ENCODE measurements around the gene AKAP13.
"Not testable (repeated sequence)": the region's sequence is repeated elsewhere in the genome, so short reads cannot be mapped to it uniquely, and the experiment has no call there.

The AKAP13 gene

DNA sequence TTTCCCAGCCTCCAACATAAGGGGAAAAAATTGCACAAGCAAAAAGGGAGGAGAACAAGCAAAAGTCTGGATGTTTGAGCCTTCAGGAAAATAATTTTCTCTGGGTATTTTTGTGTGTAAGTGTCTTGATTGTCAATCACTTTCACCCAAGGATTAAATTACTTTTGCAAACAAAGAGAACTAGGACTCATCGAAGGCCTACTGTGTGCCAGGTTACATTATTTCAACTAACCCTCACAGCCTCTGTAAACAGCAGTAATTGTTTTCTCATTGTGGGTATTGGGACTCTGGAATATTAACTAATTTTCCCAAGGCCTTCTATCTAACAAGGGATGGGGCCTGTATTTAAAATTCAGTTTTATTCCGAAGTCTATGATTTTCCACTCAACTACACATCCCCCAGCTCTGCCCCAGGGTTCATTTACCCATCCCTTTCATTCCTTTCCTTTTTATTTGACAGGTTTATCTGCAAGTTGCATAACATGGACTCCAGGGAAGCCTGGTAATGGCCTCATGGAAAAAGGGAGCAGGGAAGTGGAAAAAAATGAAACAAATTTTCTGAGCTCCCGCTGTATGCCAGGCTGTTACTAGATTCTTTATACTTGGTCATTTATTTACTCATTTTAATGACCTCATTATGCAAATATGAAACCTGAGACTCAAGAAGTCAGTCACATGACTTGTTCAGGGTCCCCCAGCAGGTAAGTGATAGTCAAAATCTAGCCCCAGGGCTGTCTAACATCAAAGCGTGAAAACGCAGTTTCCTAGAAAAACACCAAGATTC is 32.9 kb upstream of the AKAP13 start:
- H3K4me3 ChIP-seq (replicated peaks; ENCODE audit: low read depth, low read length); DNase-seq (ENCODE audit: extremely low read depth, low read depth): not testable (repeated sequence)

DNA sequence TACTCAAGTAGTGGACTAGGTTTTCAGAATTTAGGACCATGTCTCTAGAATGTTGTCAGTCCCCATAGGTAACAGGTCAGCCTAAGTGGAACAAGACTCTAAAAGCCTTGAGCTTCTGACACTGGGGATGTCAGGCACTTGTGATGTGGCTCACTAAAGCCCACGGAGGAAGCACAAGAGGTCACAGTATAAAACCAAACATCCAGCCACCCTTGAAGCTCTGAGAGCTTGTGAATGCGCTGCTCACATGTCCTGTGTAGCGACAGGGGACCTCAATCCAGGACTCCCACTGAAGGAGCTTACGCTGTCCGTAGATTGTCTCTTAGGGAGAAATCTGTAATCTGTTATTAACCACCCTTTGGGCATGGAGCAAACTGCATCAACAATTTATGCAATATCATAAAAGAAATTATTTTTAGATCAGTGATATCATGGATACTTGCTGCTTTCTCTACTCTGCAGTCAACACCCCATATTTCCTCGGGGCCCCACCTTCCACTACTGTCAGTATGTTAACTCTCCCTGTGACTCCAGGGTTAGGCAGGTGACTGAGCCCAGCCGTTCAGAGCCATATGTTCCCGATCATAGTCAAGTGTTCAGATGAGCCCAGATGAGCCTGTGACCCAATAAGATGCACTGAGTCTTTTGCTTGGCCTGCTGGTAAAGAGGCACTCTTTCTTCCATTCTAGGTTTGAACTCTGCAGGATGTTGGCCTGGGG is 32.2 kb upstream of the AKAP13 start:
- H3K4me3 ChIP-seq (replicated peaks; ENCODE audit: low read depth, low read length); DNase-seq (ENCODE audit: extremely low read depth, low read depth): not testable (repeated sequence)

DNA sequence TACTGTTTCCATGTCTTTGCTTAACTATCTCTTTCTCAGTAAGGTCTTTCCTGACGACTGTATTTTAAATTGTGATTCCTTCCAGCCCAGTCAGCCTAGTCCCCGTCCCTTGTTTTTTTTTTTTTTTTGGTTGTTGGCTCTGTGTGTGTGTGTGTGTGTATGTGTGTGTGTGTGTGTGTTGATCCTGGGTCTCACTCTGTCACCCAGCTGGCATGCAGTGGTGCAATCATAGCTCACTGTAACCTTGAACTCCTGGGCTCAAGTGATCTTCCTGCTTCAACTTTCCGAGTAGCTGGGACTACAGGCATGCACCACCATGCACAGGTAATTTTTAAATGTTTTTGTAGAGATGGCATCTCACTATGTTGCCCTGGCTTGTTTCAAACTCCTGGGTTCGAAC is 31.3 kb upstream of the AKAP13 start:
- not testable (repeated sequence) for DNase-seq (ENCODE audit: extremely low read depth, low read depth)

DNA sequence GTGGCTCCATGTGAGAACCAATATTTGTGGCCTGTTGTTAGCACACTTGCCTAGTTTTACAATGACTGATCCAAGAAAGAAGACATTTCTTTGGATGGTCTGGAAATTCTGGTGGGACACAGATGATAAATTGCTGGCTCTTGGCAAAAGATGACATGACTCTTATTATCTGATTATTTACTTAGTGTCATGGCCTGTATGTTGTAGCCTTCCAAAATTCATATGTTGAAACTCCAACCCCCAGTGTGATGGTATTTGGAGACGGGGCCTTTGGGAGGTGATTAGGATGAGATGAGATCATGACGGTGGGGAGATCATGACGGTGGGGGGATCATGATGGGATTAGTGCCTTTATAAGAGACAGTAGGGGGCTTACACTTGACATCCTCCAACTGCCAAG is 30.0 kb upstream of the AKAP13 start:
- TF ChIP-seq, protein P1, sequence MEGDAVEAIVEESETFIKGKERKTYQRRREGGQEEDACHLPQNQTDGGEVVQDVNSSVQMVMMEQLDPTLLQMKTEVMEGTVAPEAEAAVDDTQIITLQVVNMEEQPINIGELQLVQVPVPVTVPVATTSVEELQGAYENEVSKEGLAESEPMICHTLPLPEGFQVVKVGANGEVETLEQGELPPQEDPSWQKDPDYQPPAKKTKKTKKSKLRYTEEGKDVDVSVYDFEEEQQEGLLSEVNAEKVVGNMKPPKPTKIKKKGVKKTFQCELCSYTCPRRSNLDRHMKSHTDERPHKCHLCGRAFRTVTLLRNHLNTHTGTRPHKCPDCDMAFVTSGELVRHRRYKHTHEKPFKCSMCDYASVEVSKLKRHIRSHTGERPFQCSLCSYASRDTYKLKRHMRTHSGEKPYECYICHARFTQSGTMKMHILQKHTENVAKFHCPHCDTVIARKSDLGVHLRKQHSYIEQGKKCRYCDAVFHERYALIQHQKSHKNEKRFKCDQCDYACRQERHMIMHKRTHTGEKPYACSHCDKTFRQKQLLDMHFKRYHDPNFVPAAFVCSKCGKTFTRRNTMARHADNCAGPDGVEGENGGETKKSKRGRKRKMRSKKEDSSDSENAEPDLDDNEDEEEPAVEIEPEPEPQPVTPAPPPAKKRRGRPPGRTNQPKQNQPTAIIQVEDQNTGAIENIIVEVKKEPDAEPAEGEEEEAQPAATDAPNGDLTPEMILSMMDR (IDR thresholded peaks at IDR 0.05; ENCODE audit: low read depth, low read length, missing control alignments) = no peak
- DNase-seq (ENCODE audit: extremely low read depth, low read depth) = no peak
- H3K4me3 ChIP-seq (replicated peaks; ENCODE audit: low read depth, low read length) = no peak overlapping the region

More for the DNA sequence above, 31.3 kb upstream of the AKAP13 start:
- H3K4me3 ChIP-seq (replicated peaks; ENCODE audit: low read depth, low read length) = not testable (repeated sequence)

DNA sequence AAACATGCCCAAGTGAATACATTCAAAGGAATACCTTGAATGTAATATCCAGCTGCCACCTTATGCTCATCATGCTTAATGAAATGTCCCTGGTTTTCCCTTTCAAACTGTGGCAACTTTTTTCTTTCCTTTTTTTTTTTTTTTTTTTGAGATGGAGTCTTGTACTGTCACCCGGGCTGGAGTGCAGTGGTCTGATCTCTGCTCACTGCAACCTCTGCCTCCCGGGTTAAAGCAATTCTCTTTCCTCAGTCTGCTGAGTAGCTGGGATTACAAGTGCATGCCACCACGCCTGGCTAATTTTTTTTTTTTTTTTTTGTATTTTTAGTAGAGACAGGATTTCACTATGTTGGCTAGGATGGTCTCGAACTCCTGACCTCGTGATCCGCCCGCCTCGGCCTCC is 28.9 kb upstream of the AKAP13 start:
- DNase-seq (ENCODE audit: extremely low read depth, low read depth); H3K4me3 ChIP-seq (replicated peaks; ENCODE audit: low read depth, low read length): not testable (repeated sequence)

DNA sequence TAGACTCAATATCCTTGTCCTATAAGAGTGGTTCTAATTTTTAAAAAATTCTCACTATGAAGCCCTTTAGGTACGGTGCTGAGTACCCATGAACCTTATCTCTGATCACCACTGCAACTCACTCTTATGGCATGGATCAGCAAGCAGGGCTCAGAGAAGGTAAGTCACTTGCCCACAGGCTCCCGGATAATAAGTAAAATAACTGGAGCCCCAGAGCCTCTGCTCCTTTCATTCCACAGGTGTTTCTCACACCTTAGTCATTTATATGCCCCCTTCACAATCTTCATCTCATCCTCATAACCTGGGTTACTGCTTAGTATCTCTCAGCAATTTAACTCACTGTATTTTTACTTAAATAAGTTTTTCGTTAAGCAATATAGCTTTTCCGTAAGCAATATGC is 28.4 kb upstream of the AKAP13 start:
- no peak for DNase-seq (ENCODE audit: extremely low read depth, low read depth)
- TF ChIP-seq, protein P1 (IDR thresholded peaks at IDR 0.05; ENCODE audit: low read depth, low read length, missing control alignments) = no peak
- H3K4me3 ChIP-seq (replicated peaks; ENCODE audit: low read depth, low read length) = no peak overlapping the region

DNA sequence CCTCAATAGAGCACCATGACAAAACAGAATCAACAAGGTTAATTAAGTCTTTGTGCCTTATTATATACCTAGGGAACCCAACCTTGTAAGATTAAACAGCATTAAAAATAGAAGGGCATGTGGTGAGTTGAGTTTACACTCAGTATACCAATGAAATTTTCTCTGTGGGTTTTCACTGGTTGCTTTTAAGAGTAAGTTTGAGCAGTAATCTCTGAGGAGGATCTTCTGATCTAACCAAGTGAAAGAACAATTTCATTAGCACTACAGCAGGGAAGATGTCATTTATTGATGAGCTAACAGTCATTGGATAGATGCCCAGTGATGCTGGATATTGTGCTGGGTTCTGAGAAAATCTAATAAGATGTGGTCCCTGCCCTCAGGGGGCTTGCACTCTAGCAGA is 26.9 kb upstream of the AKAP13 start:
- TF ChIP-seq, protein P1 (IDR thresholded peaks at IDR 0.05; ENCODE audit: low read depth, low read length, missing control alignments) = no peak
- DNase-seq (ENCODE audit: extremely low read depth, low read depth) = no peak

DNA sequence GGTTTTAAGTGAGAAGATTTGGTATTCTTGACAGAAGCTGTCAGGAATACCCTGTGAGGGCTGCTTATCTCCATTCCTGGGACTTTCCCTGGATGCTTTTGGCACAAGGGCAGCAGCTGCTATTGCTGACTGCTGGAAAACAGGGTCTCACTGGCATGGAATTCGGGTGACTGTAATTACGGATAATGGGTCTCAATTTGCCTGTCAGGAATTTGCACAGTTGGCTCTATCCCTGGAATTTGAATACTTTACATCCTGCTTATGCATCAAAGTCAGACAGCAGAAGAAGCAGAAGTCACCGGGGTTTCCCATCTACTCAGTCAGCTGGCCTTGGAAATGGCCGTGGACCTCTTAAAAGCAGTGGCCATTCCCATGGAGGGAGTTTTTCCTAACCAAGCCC is 25.9 kb upstream of the AKAP13 start:
- no peak overlapping the region for H3K4me3 ChIP-seq (replicated peaks; ENCODE audit: low read depth, low read length)
- TF ChIP-seq, protein P1 (IDR thresholded peaks at IDR 0.05; ENCODE audit: low read depth, low read length, missing control alignments) = no peak
- no peak for DNase-seq (ENCODE audit: extremely low read depth, low read depth)

More for the DNA sequence above, 26.9 kb upstream of the AKAP13 start:
- H3K4me3 ChIP-seq (replicated peaks; ENCODE audit: low read depth, low read length) = no peak overlapping the region

DNA sequence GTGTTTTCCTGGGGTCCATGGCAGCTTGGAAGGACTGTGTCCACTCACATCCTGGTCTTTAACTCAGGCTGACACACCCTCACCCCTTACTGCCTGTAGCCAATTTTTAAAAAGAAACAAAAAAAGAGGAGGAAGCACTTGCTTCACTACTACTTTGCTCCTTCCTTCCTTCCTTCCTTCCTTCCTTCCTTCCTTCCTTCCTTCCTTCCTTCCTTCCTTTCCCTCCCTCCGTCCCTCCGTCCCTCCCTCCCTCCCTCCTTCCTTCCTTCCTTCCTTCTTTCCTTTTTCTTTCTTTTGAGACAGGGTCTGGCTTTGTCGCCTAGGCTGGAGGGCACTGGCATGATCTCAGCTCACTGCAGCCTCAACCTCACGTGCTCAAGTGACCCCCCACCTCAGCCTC is 25.5 kb upstream of the AKAP13 start:
- no peak overlapping the region for H3K4me3 ChIP-seq (replicated peaks; ENCODE audit: low read depth, low read length)

More for the DNA sequence above, 25.5 kb upstream of the AKAP13 start:
- no peak for DNase-seq (ENCODE audit: extremely low read depth, low read depth)
- TF ChIP-seq, protein P1 (IDR thresholded peaks at IDR 0.05; ENCODE audit: low read depth, low read length, missing control alignments) = no peak
